ENCODE measurements around the gene TWIST2. TPM values are rescaled to one million over a fixed set of nuclear protein-coding genes. Genes with fewer than 3 reads are reported as not detected.

TWIST2 gene
- total and polyA plus RNA-seq, 7 donors = 0.92 to 92.2 (median 53.9) TPM

- Histone ChIP-seq H3K4me1 (no peaks in the 10 kb centered on the region), H3K36me3 (no peaks in the 10 kb centered on the region), H3K27ac (no peak overlapping the region), H3K9me3 (no peaks in the 10 kb centered on the region), H3K27me3 (peaks cover 0 to 4% (median 0%) of the 10 kb centered on the region in 3 donors), H3K4me3 (no peak overlapping the region)
- 69 to 79% methylated on average over 7 of the region's 7 CpGs for WGBS, 2 donors
- TF ChIP-seq, protein P1, sequence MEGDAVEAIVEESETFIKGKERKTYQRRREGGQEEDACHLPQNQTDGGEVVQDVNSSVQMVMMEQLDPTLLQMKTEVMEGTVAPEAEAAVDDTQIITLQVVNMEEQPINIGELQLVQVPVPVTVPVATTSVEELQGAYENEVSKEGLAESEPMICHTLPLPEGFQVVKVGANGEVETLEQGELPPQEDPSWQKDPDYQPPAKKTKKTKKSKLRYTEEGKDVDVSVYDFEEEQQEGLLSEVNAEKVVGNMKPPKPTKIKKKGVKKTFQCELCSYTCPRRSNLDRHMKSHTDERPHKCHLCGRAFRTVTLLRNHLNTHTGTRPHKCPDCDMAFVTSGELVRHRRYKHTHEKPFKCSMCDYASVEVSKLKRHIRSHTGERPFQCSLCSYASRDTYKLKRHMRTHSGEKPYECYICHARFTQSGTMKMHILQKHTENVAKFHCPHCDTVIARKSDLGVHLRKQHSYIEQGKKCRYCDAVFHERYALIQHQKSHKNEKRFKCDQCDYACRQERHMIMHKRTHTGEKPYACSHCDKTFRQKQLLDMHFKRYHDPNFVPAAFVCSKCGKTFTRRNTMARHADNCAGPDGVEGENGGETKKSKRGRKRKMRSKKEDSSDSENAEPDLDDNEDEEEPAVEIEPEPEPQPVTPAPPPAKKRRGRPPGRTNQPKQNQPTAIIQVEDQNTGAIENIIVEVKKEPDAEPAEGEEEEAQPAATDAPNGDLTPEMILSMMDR (IDR thresholded peaks at IDR 0.05) = no peak
- TF ChIP-seq EP300 (IDR thresholded peaks at IDR 0.05) = no peak
- no peak for TF ChIP-seq POLR2AphosphoS5 (IDR thresholded peaks at IDR 0.05)
- no peak for TF ChIP-seq POLR2A (IDR thresholded peaks at IDR 0.05)
- peak; percentile 28 for DNase-seq
- intact Hi-C loops (cut with DNase I) = loop anchor here (5.0 to 10.0 kb wide), 3 partner anchors 102 to 584 kb away; partner anchors contain the start of gene TWIST2
Observed at GRCh38 chr2:238948765-238949641, 101.1 kb downstream of the TWIST2 start.

DNA sequence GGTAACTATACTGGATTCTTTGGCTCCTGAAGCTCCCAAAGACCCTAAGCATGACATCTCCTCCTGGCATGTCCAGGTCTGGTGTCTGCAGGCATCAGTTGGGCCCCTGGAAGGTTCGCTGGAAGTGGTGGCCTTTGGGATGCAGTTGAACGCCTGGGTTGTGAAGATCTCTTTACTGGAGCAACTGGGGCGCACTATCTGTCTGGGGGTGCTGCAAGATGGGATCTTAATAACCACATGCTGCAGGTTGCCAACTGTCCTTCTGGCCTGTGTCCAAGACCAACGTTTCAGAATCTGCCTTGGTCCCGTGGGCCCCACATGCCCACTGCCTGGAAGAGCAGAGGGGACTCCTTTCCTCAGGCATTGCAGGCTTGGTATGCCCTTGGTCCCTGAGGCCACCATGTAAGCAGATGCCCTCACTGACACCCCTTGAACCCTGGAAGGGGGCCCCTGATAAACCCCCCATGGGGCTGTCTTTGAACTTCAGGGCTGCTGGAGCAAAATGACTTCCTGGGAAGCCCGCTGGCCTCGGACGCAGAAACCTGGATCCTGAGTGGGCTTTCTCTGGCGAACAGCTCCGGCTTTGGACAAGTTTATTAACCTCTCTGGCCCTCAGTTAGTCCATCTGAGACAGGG, 101.9 kb downstream of the TWIST2 start:
- Histone ChIP-seq H3K4me3 (no peak overlapping the region), H3K36me3 (no peaks in the 10 kb centered on the region), H3K27ac (no peak overlapping the region), H3K27me3 (peaks cover 0 to 7% (median 0%) of the 10 kb centered on the region in 3 donors), H3K9me3 (no peaks in the 10 kb centered on the region), H3K4me1 (peaks cover 0 to 3% (median under 1%) of the 10 kb centered on the region in 4 donors)
- WGBS, 2 donors = 72 to 82% methylated on average over 10 of the region's 10 CpGs
- DNase-seq = peak; percentile 60
- intact Hi-C loops (cut with DNase I) = loop anchor here (5.0 to 10.0 kb wide), 3 partner anchors 103 to 585 kb away; partner anchors contain the start of gene TWIST2
- TF ChIP-seq EP300 (IDR thresholded peaks at IDR 0.05) = no peak
- no peak for TF ChIP-seq POLR2AphosphoS5 (IDR thresholded peaks at IDR 0.05)
- no peak for TF ChIP-seq POLR2A (IDR thresholded peaks at IDR 0.05)
- TF ChIP-seq, protein P1 (IDR thresholded peaks at IDR 0.05) = no peak

GRCh38 chr2:238950551-238950950, 102.7 kb downstream of the TWIST2 start:
- intact Hi-C loops (cut with DNase I) = no loop called here
- Histone ChIP-seq H3K36me3 (no peaks in the 10 kb centered on the region), H3K9me3 (no peaks in the 10 kb centered on the region), H3K4me3 (no peak overlapping the region), H3K27ac (no peak overlapping the region), H3K27me3 (peaks cover 0 to 7% (median 0%) of the 10 kb centered on the region in 3 donors), H3K4me1 (peaks cover 0 to 10% (median 6%) of the 10 kb centered on the region in 4 donors)
- DNase-seq = peak; percentile 50
- 88 to 90% methylated on average over 13 of the region's 13 CpGs for WGBS, 2 donors
- TF ChIP-seq, protein P1 (IDR thresholded peaks at IDR 0.05) = no peak
- TF ChIP-seq POLR2AphosphoS5 (IDR thresholded peaks at IDR 0.05) (no peak), POLR2A (IDR thresholded peaks at IDR 0.05) (no peak), EP300 (IDR thresholded peaks at IDR 0.05) (no peak)

DNA sequence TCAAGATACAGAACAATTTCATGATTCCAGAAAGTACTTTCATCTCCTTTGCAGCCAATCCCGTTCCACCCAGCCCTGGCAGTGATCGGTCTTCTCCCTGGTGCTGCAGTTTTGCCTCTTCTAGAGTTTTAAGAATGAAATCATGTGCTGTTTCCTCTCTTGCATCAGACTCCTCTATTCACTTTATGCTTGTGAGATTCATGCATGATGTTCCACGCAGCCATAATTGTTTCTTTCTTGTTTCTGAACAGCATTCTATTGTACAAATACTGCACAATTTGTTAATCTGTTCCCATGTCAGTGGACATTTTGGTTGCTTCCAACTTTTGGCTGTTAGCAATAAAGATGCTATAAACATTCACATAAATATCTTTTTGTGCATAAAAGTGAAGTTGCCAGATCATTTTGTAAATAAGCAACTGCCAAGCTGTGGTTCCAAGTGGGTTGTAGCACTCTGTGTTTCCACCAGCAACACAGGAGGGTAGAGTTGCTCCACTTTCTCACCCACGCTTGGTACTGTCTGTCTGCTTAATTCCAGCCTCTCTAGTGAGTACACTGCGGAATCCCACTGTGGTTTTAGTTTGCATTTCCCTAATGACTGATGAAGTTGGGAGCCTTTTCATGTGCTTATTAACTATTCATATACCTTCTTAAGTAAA, 104.5 kb downstream of the TWIST2 start:
- no peak for DNase-seq
- intact Hi-C loops (cut with DNase I) = no loop called here
- Histone ChIP-seq H3K9me3 (no peaks in the 10 kb centered on the region), H3K27me3 (peaks cover 0 to 7% (median 0%) of the 10 kb centered on the region in 3 donors), H3K36me3 (no peaks in the 10 kb centered on the region), H3K27ac (no peak overlapping the region), H3K4me3 (no peak overlapping the region), H3K4me1 (peaks cover 0 to 12% (median 7%) of the 10 kb centered on the region in 4 donors)
- WGBS, 2 donors = 79% methylated on average over 5 of the region's 5 CpGs
- TF ChIP-seq, protein P1 (IDR thresholded peaks at IDR 0.05) = no peak
- TF ChIP-seq EP300 (IDR thresholded peaks at IDR 0.05) = no peak
- TF ChIP-seq POLR2AphosphoS5 (IDR thresholded peaks at IDR 0.05) = no peak
- no peak for TF ChIP-seq POLR2A (IDR thresholded peaks at IDR 0.05)
